ENCODE measurements around the gene SNRPE. TPM values are rescaled to one million over a fixed set of nuclear protein-coding genes. Genes with fewer than 3 reads are reported as not detected.

The SNRPE gene
- total RNA-seq, 2 donors from 2014 or later: 273 to 498 TPM

DNA sequence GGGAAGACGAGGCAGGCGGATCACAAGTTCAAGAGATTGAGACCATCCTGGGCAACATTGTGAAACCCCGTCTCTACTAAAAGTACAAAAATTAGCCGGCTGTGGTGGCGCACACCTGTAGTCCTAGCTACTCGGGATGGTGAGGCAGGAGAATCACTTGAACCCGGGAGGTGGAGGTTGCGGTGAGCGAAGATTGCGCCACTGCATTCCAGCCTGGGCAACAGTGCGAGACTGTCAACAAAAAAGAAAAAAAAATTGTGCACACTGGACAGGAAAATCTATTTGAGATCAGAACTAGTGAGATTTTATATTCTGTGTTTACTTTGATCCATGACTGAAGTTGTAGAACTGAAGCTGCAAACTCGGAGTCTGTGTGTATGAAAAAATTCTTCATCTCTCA is 40.2 kb downstream of the SNRPE start:
- no peaks in the 10 kb centered on the region for H3K27me3 Mint-ChIP-seq (ENCODE audit: insufficient read depth)

DNA sequence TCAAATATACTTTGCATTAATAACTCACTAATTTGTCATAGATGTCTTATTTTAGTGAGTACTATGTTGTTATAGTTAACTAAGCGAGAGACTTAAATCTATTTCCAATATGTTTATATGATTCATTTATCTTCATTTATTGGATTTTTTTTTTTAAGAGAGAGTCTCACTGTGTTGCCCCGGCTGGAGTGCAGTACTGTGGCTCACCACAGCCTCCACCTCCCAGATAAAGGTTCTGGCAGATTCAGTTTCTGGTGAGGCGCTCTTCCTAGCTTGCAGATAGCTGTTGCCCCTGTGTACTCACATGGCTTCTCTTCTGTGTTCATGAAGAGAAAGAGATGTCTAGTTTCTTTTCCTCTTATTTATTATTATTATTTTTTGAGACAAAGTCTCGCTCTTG is 43.9 kb downstream of the SNRPE start:
- H3K36me3 ChIP-seq (ENCODE audit: control insufficient read depth, insufficient read depth, low read length): no peaks in the 10 kb centered on the region
- no peaks in the 10 kb centered on the region for H3K27me3 ChIP-seq (ENCODE audit: control insufficient read depth, insufficient read depth, low read length, poor library complexity, severe bottlenecking)
- no peaks in the 10 kb centered on the region for H3K4me1 Mint-ChIP-seq
- peaks cover 5% of the 10 kb centered on the region for H3K36me3 Mint-ChIP-seq (ENCODE audit: low read depth)
- H3K27ac ChIP-seq (ENCODE audit: low read depth, low read length): no peak overlapping the region
- no peak overlapping the region for H3K4me3 Mint-ChIP-seq
- H3K9me3 Mint-ChIP-seq: peaks cover 13% of the 10 kb centered on the region
- 83 to 91% methylated on average over 2 to 3 of the region's 4 CpGs for WGBS, 2 experiments (ENCODE audit: insufficient coverage in 1 of 2, insufficient read length in 1 of 2)
- H3K4me3 ChIP-seq (ENCODE audit: low read length): no peak overlapping the region
- H3K9ac ChIP-seq (ENCODE audit: extremely low read depth, low read length, poor library complexity, severe bottlenecking): no peak overlapping the region
- no peak overlapping the region for H3K27ac Mint-ChIP-seq
- H3K27me3 Mint-ChIP-seq (ENCODE audit: insufficient read depth): no peaks in the 10 kb centered on the region
- H3K9me3 ChIP-seq (ENCODE audit: control insufficient read depth, low read length): no peaks in the 10 kb centered on the region
- no peaks in the 10 kb centered on the region for H3K4me1 ChIP-seq (ENCODE audit: control insufficient read depth, insufficient read depth, low read length)
- TF ChIP-seq, protein P1, sequence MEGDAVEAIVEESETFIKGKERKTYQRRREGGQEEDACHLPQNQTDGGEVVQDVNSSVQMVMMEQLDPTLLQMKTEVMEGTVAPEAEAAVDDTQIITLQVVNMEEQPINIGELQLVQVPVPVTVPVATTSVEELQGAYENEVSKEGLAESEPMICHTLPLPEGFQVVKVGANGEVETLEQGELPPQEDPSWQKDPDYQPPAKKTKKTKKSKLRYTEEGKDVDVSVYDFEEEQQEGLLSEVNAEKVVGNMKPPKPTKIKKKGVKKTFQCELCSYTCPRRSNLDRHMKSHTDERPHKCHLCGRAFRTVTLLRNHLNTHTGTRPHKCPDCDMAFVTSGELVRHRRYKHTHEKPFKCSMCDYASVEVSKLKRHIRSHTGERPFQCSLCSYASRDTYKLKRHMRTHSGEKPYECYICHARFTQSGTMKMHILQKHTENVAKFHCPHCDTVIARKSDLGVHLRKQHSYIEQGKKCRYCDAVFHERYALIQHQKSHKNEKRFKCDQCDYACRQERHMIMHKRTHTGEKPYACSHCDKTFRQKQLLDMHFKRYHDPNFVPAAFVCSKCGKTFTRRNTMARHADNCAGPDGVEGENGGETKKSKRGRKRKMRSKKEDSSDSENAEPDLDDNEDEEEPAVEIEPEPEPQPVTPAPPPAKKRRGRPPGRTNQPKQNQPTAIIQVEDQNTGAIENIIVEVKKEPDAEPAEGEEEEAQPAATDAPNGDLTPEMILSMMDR (conservative IDR thresholded peaks at IDR 0.05): no peak
- no peak for DNase-seq

More for the DNA sequence above, 40.2 kb downstream of the SNRPE start:
- Mint-ChIP-seq H3K9me3 (peaks cover 13% of the 10 kb centered on the region), H3K27ac (no peak overlapping the region), H3K4me1 (no peaks in the 10 kb centered on the region), H3K4me3 (no peak overlapping the region), H3K36me3 (ENCODE audit: low read depth) (peaks cover 5% of the 10 kb centered on the region)
- TF ChIP-seq, protein P1 (conservative IDR thresholded peaks at IDR 0.05): no peak
- H3K4me1 ChIP-seq (ENCODE audit: control insufficient read depth, insufficient read depth, low read length): no peaks in the 10 kb centered on the region
- H3K4me3 ChIP-seq (ENCODE audit: low read length): no peak overlapping the region
- no peaks in the 10 kb centered on the region for H3K27me3 ChIP-seq (ENCODE audit: control insufficient read depth, insufficient read depth, low read length, poor library complexity, severe bottlenecking)
- no peak overlapping the region for H3K27ac ChIP-seq (ENCODE audit: low read depth, low read length)
- no peak for DNase-seq
- H3K9me3 ChIP-seq (ENCODE audit: control insufficient read depth, low read length): no peaks in the 10 kb centered on the region
- H3K36me3 ChIP-seq (ENCODE audit: control insufficient read depth, insufficient read depth, low read length): no peaks in the 10 kb centered on the region
- 95 to 97% methylated on average over 11 to 12 of the region's 12 CpGs for WGBS, 2 experiments (ENCODE audit: insufficient coverage in 1 of 2, insufficient read length in 1 of 2)
- H3K9ac ChIP-seq (ENCODE audit: extremely low read depth, low read length, poor library complexity, severe bottlenecking): no peak overlapping the region

DNA sequence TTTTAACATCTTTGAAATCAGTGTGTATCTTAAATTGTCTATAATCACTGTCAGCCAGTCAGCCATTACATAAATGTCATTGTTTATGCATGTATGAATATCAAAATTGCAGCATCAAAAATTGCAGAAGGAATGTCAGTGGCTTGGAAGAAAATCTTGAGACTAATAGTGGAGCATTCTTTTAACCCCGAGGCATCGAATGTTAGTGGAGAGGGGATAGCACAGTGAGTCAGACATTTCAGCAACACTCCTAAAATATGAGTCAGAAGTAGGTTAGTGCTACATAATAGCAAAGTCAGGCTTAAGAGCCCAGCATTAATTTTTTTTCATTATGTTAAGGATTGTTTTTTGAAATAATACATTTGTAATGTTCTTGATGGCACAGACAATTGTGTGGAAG is 45.5 kb downstream of the SNRPE start:
- Mint-ChIP-seq H3K36me3 (ENCODE audit: low read depth) (no peaks in the 10 kb centered on the region), H3K27ac (no peak overlapping the region), H3K9me3 (peaks cover under 1% of the 10 kb centered on the region), H3K27me3 (ENCODE audit: insufficient read depth) (no peaks in the 10 kb centered on the region), H3K4me1 (no peaks in the 10 kb centered on the region), H3K4me3 (no peak overlapping the region)
- H3K4me1 ChIP-seq (ENCODE audit: control insufficient read depth, insufficient read depth, low read length): no peaks in the 10 kb centered on the region
- WGBS, 2 experiments (ENCODE audit: insufficient coverage in 1 of 2, insufficient read length in 1 of 2): 74 to 82% methylated on average over 2 of the region's 2 CpGs
- TF ChIP-seq, protein P1 (conservative IDR thresholded peaks at IDR 0.05): no peak
- no peaks in the 10 kb centered on the region for H3K9me3 ChIP-seq (ENCODE audit: control insufficient read depth, low read length)
- DNase-seq: no peak
- no peak overlapping the region for H3K4me3 ChIP-seq (ENCODE audit: low read length)
- no peaks in the 10 kb centered on the region for H3K27me3 ChIP-seq (ENCODE audit: control insufficient read depth, insufficient read depth, low read length, poor library complexity, severe bottlenecking)
- no peak overlapping the region for H3K27ac ChIP-seq (ENCODE audit: low read depth, low read length)
- H3K9ac ChIP-seq (ENCODE audit: extremely low read depth, low read length, poor library complexity, severe bottlenecking): no peak overlapping the region
- no peaks in the 10 kb centered on the region for H3K36me3 ChIP-seq (ENCODE audit: control insufficient read depth, insufficient read depth, low read length)
